Neural cell (in vitro differentiated cells): ENCODE data around the gene GLCE.

Experiments used
- CTCF ChIP-seq: fragments of 450-650 bp; IDR thresholded peaks from 2 replicates; pipeline ENCODE4 v1.5.1; 2014; ENCODE audit warnings: antibody characterized with exemption, mild to moderate bottlenecking, moderate library complexity; ENCODE audit not compliant: poor library complexity, severe bottlenecking
- EP300 ChIP-seq: fragments of 450-650 bp; conservative IDR thresholded peaks from 2 replicates; pipeline ENCODE4 v1.6.1; 2014; ENCODE audit warnings: antibody characterized with exemption, mild to moderate bottlenecking, moderate library complexity; ENCODE audit not compliant: poor library complexity, severe bottlenecking
- EZH2 ChIP-seq: fragments of 200-600, 300-800 bp; shearing (Covaris generic), sonication (generic); IDR thresholded peaks from 2 replicates; pipeline ENCODE4 v1.6.1; 2014; ENCODE audit warnings: antibody characterized with exemption, low read length, borderline replicate concordance, mild to moderate bottlenecking; ENCODE audit not compliant: insufficient read depth, poor library complexity, severe bottlenecking
- MXI1 ChIP-seq: fragments of 450-650 bp; conservative IDR thresholded peaks from 2 replicates; pipeline ENCODE4 v1.6.1; 2014; ENCODE audit warnings: antibody characterized with exemption, mild to moderate bottlenecking; ENCODE audit not compliant: poor library complexity, severe bottlenecking
- POLR2AphosphoS5 ChIP-seq: IDR thresholded peaks from 2 replicates; pipeline ENCODE4 v1.6.1; 2012
- SMC3 ChIP-seq: fragments of 450-650 bp; conservative IDR thresholded peaks from 2 replicates; pipeline ENCODE4 v1.6.1; 2014; ENCODE audit warnings: antibody characterized with exemption, mild to moderate bottlenecking, moderate library complexity; ENCODE audit not compliant: poor library complexity
- TAF1 ChIP-seq: IDR thresholded peaks from 2 replicates; pipeline ENCODE4 v1.6.1; 2012; ENCODE audit warnings: low read depth

GRCh38 chr15:69303337-69304181 is 143.1 kb downstream of the GLCE start:
- TF ChIP-seq POLR2AphosphoS5 (no peak), CTCF (no peak), MXI1 (no peak), TAF1 (no peak), EP300 (no peak), EZH2 (no peak), SMC3 (no peak)
